K562 (cell line): ENCODE results near the gene SGMS1. TPM values are rescaled to one million over a fixed set of nuclear protein-coding genes. Genes with fewer than 3 reads are reported as not detected.

ENCODE experiments used
- AFF4 ChIP-seq: sonication (generic); formaldehyde crosslinking; IDR thresholded peaks from 2 replicates; pipeline ENCODE4 v1.8.0; 2023; ENCODE audit warnings: mild to moderate bottlenecking, missing genetic modification reagents
- EP400 ChIP-seq: fragments of 450-650 bp; IDR thresholded peaks from 2 replicates; pipeline ENCODE4 v1.6.1; 2017; ENCODE audit warnings: antibody characterized with exemption, mild to moderate bottlenecking, moderate library complexity
- ETS1 ChIP-seq: conservative IDR thresholded peaks from 2 replicates; pipeline ENCODE4 v1.6.1; 2011; ENCODE audit warnings: low read depth, mild to moderate bottlenecking, low read length; ENCODE audit not compliant: control insufficient read depth
- KDM1A ChIP-seq, 2 experiments: fragments of 450-650 bp; IDR thresholded peaks; 2 replicates each; pipeline ENCODE4 v1.6.1; 2016; ENCODE audit warnings: mild to moderate bottlenecking in 2 of 2
- MAFF ChIP-seq: IDR thresholded peaks from 2 replicates; pipeline ENCODE4 v1.6.1; 2012; ENCODE audit warnings: low read length, improper control_type of control experiment
- MYC ChIP-seq, 2 experiments: fragments of 250-450 bp in 1 of 2; sonication (Bioruptor Pico) in 1 of 2; IDR thresholded peaks; 2 replicates each; pipeline versions ENCODE4 v1.5.1 to v1.6.1; 2012 to 2021; ENCODE audit warnings: low read depth in 2 of 2, borderline replicate concordance in 1 of 2, improper control_type of control experiment in 1 of 2, low read length in 1 of 2, mild to moderate bottlenecking in 1 of 2, moderate library complexity in 1 of 2
- NFE2 ChIP-seq: IDR thresholded peaks from 2 replicates; pipeline ENCODE4 v1.6.1; 2014; ENCODE audit warnings: antibody characterized with exemption, low read depth
- OTX1 ChIP-seq: fragments of 450-650 bp; formaldehyde crosslinking; IDR thresholded peaks from 2 replicates; pipeline ENCODE4 v1.4.0; 2022; ENCODE audit warnings: mild to moderate bottlenecking
- RBFOX2 ChIP-seq: fragments of 200-400 bp; formaldehyde crosslinking; IDR thresholded peaks from 2 replicates; pipeline ENCODE4 v1.6.1; 2017; ENCODE audit warnings: low read depth, mild to moderate bottlenecking, low read length, moderate library complexity
- ZNF316 ChIP-seq: fragments of 450-650 bp; IDR thresholded peaks from 2 replicates; pipeline ENCODE4 v1.6.1; 2016
- ZNF449 ChIP-seq: fragments of 250-450 bp; sonication (Bioruptor Pico); IDR thresholded peaks from 2 replicates; pipeline ENCODE4 v1.8.0; 2022; ENCODE audit warnings: moderate library complexity, mild to moderate bottlenecking, inconsistent platforms
- polyA plus RNA-seq, 8 experiments: library from polyadenylated mRNA; depleted of rRNA in 4 of 8; stranded (reverse) in 5 of 8; unstranded in 3 of 8; fragments of >200 nt; fragmentation: Nextera tagmentation in 2 of 8; fragmentation: Illumina TruSeq in 1 of 8; extraction: Ambion mirVana in 2 of 8; extraction: Trizol in 1 of 8; gene quantifications; 2 replicates each; pipeline versions ENCODE4 v1.2.1 to v1.2.3, GENCODE V29; 2011 to 2014; ENCODE audit warnings: inconsistent platforms in 1 of 8, missing spikeins in 1 of 8
- total RNA-seq, 7 experiments: library from RNA; depleted of rRNA in 6 of 7; stranded (reverse); fragments of >200 nt in 6 of 7; fragmentation: Illumina TruSeq in 2 of 7; extraction: Trizol in 2 of 7; gene quantifications; 2 replicates each; pipeline versions ENCODE4 v1.2.1 to v1.2.3, GENCODE V29; 2011 to 2021; ENCODE audit warnings: low replicate concordance in 1 of 7
- TF ChIP-seq, protein P1 (sequence below): fragments of 450-650 bp; IDR thresholded peaks from 2 replicates; pipeline ENCODE4 v1.6.1; 2017; ENCODE audit warnings: antibody characterized with exemption, mild to moderate bottlenecking
- TF ChIP-seq, protein P2 (sequence below), 2 experiments: fragments of 450-650 bp; conservative IDR thresholded peaks; 2 replicates each; pipeline ENCODE4 v1.6.1; 2017; ENCODE audit warnings: mild to moderate bottlenecking in 2 of 2, moderate library complexity in 2 of 2

Gene SGMS1
- total and polyA plus RNA-seq, 9 of the 15 experiments (the other 6 are each of a cell fraction or from before 2014, with no cell fraction given) = 22.6 to 232 (median 82.2) TPM

GRCh38 chr10:50544857-50545429 lies 78.8 kb downstream of the SGMS1 start (continued):
- TF ChIP-seq ETS1 (no peak), RBFOX2 (0 out of 2 replicates have a peak, but pooled peaks have one; percentile 30), KDM1A (IDR thresholded peaks at IDR 0.05) (peak in 1 of 2 experiments; percentile 72; a peak in 2 of 4 replicates), AFF4 (CRISPR knock-in tag) (no peak), MAFF (peak; percentile 22; the same call in 1 of the 2 replicates), ZNF449 (CRISPR knock-in tag) (no peak), EP400 (peak; percentile 47; the same call in 1 of the 2 replicates), NFE2 (peak; percentile 87), MYC (IDR thresholded peaks at IDR 0.05; ENCODE audit: low read depth, low read length) (peak; percentile 76), MYC (CRISPR knock-in tag; IDR thresholded peaks at IDR 0.05; ENCODE audit: borderline replicate concordance, low read depth) (no peak), ZNF316 (no peak), OTX1 (CRISPR knock-in tag) (no peak)
- TF ChIP-seq, protein P1, sequence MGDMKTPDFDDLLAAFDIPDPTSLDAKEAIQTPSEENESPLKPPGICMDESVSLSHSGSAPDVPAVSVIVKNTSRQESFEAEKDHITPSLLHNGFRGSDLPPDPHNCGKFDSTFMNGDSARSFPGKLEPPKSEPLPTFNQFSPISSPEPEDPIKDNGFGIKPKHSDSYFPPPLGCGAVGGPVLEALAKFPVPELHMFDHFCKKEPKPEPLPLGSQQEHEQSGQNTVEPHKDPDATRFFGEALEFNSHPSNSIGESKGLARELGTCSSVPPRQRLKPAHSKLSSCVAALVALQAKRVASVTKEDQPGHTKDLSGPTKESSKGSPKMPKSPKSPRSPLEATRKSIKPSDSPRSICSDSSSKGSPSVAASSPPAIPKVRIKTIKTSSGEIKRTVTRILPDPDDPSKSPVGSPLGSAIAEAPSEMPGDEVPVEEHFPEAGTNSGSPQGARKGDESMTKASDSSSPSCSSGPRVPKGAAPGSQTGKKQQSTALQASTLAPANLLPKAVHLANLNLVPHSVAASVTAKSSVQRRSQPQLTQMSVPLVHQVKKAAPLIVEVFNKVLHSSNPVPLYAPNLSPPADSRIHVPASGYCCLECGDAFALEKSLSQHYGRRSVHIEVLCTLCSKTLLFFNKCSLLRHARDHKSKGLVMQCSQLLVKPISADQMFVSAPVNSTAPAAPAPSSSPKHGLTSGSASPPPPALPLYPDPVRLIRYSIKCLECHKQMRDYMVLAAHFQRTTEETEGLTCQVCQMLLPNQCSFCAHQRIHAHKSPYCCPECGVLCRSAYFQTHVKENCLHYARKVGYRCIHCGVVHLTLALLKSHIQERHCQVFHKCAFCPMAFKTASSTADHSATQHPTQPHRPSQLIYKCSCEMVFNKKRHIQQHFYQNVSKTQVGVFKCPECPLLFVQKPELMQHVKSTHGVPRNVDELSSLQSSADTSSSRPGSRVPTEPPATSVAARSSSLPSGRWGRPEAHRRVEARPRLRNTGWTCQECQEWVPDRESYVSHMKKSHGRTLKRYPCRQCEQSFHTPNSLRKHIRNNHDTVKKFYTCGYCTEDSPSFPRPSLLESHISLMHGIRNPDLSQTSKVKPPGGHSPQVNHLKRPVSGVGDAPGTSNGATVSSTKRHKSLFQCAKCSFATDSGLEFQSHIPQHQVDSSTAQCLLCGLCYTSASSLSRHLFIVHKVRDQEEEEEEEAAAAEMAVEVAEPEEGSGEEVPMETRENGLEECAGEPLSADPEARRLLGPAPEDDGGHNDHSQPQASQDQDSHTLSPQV = peak; percentile 99
- TF ChIP-seq, protein P2, sequence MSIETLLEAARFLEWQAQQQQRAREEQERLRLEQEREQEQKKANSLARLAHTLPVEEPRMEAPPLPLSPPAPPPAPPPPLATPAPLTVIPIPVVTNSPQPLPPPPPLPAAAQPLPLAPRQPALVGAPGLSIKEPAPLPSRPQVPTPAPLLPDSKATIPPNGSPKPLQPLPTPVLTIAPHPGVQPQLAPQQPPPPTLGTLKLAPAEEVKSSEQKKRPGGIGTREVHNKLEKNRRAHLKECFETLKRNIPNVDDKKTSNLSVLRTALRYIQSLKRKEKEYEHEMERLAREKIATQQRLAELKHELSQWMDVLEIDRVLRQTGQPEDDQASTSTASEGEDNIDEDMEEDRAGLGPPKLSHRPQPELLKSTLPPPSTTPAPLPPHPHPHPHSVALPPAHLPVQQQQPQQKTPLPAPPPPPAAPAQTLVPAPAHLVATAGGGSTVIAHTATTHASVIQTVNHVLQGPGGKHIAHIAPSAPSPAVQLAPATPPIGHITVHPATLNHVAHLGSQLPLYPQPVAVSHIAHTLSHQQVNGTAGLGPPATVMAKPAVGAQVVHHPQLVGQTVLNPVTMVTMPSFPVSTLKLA (conservative IDR thresholded peaks at IDR 0.05) = peak; percentile 75 to 83
